LNCaP clone FGC (cell line): ENCODE results near the gene ALG12.

Experiments
- DNase-seq: peaks from one replicate; pipeline ENCODE4 v3.0.0-alpha.2; 2011; ENCODE audit warnings: low read depth
- H3K4me3 ChIP-seq: 2 replicates; pipeline ENCODE4 v1.5.1; 2011; ENCODE audit warnings: mild to moderate bottlenecking, low read depth, low read length, control low read depth
- TF ChIP-seq, protein P1 (sequence below): IDR thresholded peaks from 2 replicates; pipeline ENCODE4 v1.5.1; 2012; ENCODE audit warnings: mild to moderate bottlenecking; ENCODE audit not compliant: control insufficient read depth, insufficient read depth; ENCODE audit errors: extremely low read depth

Gene ALG12

GRCh38 chr22:49917974-49918910 lies at the start of gene ALG12, which contains the start of gene CRELD2:
Gene ALG12 (minus strand): TSS chr22:49918438. CDS start chr22:49913765, 4,673 bp downstream.
Gene CRELD2 (plus strand): TSS chr22:49918634. CDS start chr22:49918770, 136 bp downstream.
- TF ChIP-seq, protein P1, sequence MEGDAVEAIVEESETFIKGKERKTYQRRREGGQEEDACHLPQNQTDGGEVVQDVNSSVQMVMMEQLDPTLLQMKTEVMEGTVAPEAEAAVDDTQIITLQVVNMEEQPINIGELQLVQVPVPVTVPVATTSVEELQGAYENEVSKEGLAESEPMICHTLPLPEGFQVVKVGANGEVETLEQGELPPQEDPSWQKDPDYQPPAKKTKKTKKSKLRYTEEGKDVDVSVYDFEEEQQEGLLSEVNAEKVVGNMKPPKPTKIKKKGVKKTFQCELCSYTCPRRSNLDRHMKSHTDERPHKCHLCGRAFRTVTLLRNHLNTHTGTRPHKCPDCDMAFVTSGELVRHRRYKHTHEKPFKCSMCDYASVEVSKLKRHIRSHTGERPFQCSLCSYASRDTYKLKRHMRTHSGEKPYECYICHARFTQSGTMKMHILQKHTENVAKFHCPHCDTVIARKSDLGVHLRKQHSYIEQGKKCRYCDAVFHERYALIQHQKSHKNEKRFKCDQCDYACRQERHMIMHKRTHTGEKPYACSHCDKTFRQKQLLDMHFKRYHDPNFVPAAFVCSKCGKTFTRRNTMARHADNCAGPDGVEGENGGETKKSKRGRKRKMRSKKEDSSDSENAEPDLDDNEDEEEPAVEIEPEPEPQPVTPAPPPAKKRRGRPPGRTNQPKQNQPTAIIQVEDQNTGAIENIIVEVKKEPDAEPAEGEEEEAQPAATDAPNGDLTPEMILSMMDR: no peak
- peak; percentile 74 for DNase-seq
- H3K4me3 ChIP-seq: peak within 1 kb of the TSS; percentile 85

GRCh38 chr22:49967706-49968208 lies 49.5 kb upstream of the ALG12 start:
- TF ChIP-seq, protein P1: no peak
- H3K4me3 ChIP-seq: no peak overlapping the region
- DNase-seq: no peak

GRCh38 chr22:49966774-49967705 lies 48.8 kb upstream of the ALG12 start:
- DNase-seq: no peak
- TF ChIP-seq, protein P1: no peak
- H3K4me3 ChIP-seq: no peak overlapping the region

- DNase-seq: no peak
- TF ChIP-seq, protein P1: no peak
- no peak overlapping the region for H3K4me3 ChIP-seq
Measured at GRCh38 chr22:49966041-49966773, 48.0 kb upstream of the ALG12 start.

DNA sequence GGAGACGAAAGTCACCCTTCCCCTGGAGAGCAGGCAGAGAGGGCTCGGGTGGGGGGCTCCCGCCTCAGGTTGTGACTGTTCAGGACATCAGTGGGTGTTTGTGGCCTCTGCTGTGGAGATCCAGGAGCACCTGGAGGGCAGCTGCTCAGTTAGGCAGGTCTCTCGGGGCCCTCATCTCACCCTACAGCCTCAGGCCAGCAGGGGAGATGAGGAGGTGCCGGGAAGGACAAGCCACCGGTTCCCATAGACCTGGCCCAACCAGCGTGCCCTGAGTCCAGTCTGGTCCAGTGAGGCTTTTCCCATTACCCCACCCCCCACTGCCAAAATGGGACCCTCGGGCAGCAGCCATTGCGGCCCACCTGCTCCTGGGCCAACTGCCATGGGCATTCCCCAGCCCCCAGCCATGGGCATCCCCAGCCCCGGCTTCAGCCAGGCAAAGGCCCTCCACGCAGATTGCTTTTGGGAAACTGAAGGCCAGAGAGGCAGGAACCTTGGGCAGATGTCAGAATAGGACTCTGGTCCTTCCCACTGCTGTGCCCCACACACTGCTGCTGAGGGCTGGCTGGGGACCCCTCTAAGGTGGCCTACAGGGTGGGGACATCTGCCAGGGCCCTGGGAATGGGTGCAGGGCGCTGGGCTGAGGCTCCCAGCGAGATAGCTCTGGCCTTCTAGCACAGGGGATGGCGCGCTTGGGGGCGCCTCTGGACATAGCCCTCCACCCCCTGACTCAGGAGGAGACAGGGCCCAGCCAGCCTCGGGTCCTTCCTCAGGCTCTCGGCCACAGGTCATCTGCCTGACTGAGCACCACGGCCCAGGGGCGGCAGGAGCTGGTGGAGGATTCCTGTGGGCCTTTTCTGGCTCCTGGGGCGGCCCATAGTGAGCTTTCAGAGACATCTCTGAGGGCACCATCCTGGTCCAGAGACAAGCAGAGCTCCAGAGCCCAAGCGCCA lies 47.1 kb upstream of the ALG12 start:
- no peak for DNase-seq
- TF ChIP-seq, protein P1: no peak
- H3K4me3 ChIP-seq: no peak overlapping the region
